HepG2 (cell line): ENCODE results near the gene SGSM1. TPM values are rescaled to one million over a fixed set of nuclear protein-coding genes. Genes with fewer than 3 reads are reported as not detected.

ENCODE experiments used
- ATAC-seq: fragments of 200-7000 bp; cut with Tn5 transposase; 3 replicates; pipeline ENCODE4 v1.9.1; 2020; ENCODE audit warnings: mild to moderate bottlenecking, moderate library complexity
- BruUV-seq: library from RNA; stranded (reverse); fragments of 400-500 nt; replicated peaks from 2 replicates; lab custom pipeline; 2021; lab: Mats Ljungman, UMichigan
- CTCF ChIA-PET: fragments of 300-600 bp; formaldehyde crosslinking; extraction: SDS; loops from one replicate; lab custom pipeline; 2021; ENCODE audit warnings: low total read pairs, inconsistent platforms, low intra/inter-chr PET ratio; lab: Yijun Ruan, JAX
- POLR2A ChIA-PET: fragments of 350-600 bp; sonication (Branson Sonifier 250); formaldehyde crosslinking; loops from one replicate; lab custom pipeline; 2020; ENCODE audit warnings: antibody characterized with exemption, inconsistent platforms; lab: Yijun Ruan, JAX
- DNase-seq: peaks from one replicate; pipeline ENCODE4 v3.0.0-alpha.2; 2015; ENCODE audit warnings: low spot score
- FAIRE-seq: peaks from 3 replicates; lab custom pipeline; 2011; peaks lifted over from hg19 to GRCh38; lab: Jason Lieb, UNC
- H2AFZ ChIP-seq: one replicate; pipeline ENCODE4 v1.6.1; 2011; ENCODE audit warnings: low read length, inconsistent platforms
- H3K27ac ChIP-seq: fragments of 300-600 bp; 3 replicates; pipeline ENCODE4 v1.8.0; 2011; ENCODE audit warnings: mixed run types, mild to moderate bottlenecking, mixed read lengths, low read length, inconsistent platforms; ENCODE audit not compliant: insufficient read depth; ENCODE audit errors: extremely low read length
- H3K27me3 ChIP-seq, 2 experiments: fragments of 200-600 bp in 1 of 2; 2 replicates in 1 of 2; 3 replicates in 1 of 2; pipeline versions ENCODE4 v1.6.0 to v1.8.0; 2011; ENCODE audit warnings: low read length in 2 of 2, mild to moderate bottlenecking in 2 of 2, moderate library complexity in 2 of 2, inconsistent platforms in 1 of 2; ENCODE audit not compliant: insufficient read depth in 2 of 2, control insufficient read depth in 1 of 2
- H3K36me3 ChIP-seq, 2 experiments: fragments of 200-600 bp in 1 of 2; replicated peaks in 1 of 2; 2 replicates in 1 of 2; 3 replicates in 1 of 2; pipeline versions ENCODE4 v1.5.1 to v1.8.0; 2011; ENCODE audit warnings: low read length in 2 of 2, inconsistent platforms in 1 of 2; ENCODE audit not compliant: insufficient read depth in 2 of 2, control insufficient read depth in 1 of 2
- H3K4me1 ChIP-seq: 2 replicates; pipeline ENCODE4 v1.5.1; 2012; ENCODE audit warnings: low read length, inconsistent platforms; ENCODE audit not compliant: insufficient read depth
- H3K4me2 ChIP-seq: 2 replicates; pipeline ENCODE4 v1.6.0; 2011; ENCODE audit warnings: low read depth, low read length, inconsistent platforms
- H3K4me3 ChIP-seq, 3 experiments: fragments of 200-600 bp in 1 of 3; sonication (generic), shearing (Covaris generic) in 1 of 3; replicated peaks in 1 of 3; 2 replicates each; pipeline ENCODE4 v1.5.1; 2011 to 2016; ENCODE audit warnings: low read length in 3 of 3, inconsistent platforms in 2 of 3, low read depth in 2 of 3, mild to moderate bottlenecking in 2 of 3, control low read depth in 1 of 3, mixed read lengths in 1 of 3; ENCODE audit not compliant: insufficient read depth in 1 of 3
- H3K79me2 ChIP-seq: one replicate; pipeline ENCODE4 v1.6.1; 2011; ENCODE audit warnings: low read length, inconsistent platforms; ENCODE audit not compliant: insufficient read depth
- H3K9ac ChIP-seq: 2 replicates; pipeline ENCODE4 v1.6.0; 2011; ENCODE audit warnings: mild to moderate bottlenecking, low read depth, low read length, inconsistent platforms; ENCODE audit not compliant: insufficient read depth
- H3K9me3 ChIP-seq: 2 replicates; pipeline ENCODE4 v1.5.1; 2012; ENCODE audit warnings: mild to moderate bottlenecking, low read length
- H4K20me1 ChIP-seq: 2 replicates; pipeline ENCODE4 v1.6.0; 2011; ENCODE audit warnings: inconsistent platforms, mild to moderate bottlenecking, low read length, moderate library complexity; ENCODE audit not compliant: insufficient read depth
- CHCHD3 ChIP-seq: sonication (generic); formaldehyde crosslinking; IDR thresholded peaks from 2 replicates; pipeline ENCODE4 v1.8.0; 2022; ENCODE audit warnings: mild to moderate bottlenecking, missing genetic modification reagents, moderate library complexity
- IKZF4 ChIP-seq: sonication (generic); formaldehyde crosslinking; IDR thresholded peaks from 2 replicates; pipeline ENCODE4 v1.5.1; 2020; ENCODE audit warnings: borderline replicate concordance, mild to moderate bottlenecking, low read depth, missing genetic modification reagents; ENCODE audit errors: not compliant biosample characterization
- NR2F6 ChIP-seq, 2 experiments: IDR thresholded peaks; 2 replicates each; pipeline ENCODE4 v1.6.1; 2016; ENCODE audit warnings: antibody characterized with exemption in 1 of 2, mild to moderate bottlenecking in 1 of 2
- TAF15 ChIP-seq: fragments of 200-400 bp; formaldehyde crosslinking; IDR thresholded peaks from one replicate; pipeline ENCODE4 v1.6.1; 2018; ENCODE audit warnings: mild to moderate bottlenecking, low read depth, low read length; ENCODE audit not compliant: poor library complexity, severe bottlenecking
- TBX2 ChIP-seq: sonication (generic); formaldehyde crosslinking; IDR thresholded peaks from 2 replicates; pipeline ENCODE4 v1.5.0; 2020; ENCODE audit warnings: missing genetic modification reagents, mild to moderate bottlenecking, borderline replicate concordance
- U2AF2 ChIP-seq: fragments of 200-400 bp; formaldehyde crosslinking; IDR thresholded peaks from 2 replicates; pipeline ENCODE4 v1.6.1; 2017; ENCODE audit warnings: low read depth, mild to moderate bottlenecking, low read length
- ZNF234 ChIP-seq: sonication (generic); formaldehyde crosslinking; conservative IDR thresholded peaks from 2 replicates; pipeline ENCODE4 v1.5.1; 2020; ENCODE audit warnings: mild to moderate bottlenecking, missing genetic modification reagents
- ZNF280B ChIP-seq: sonication (generic); formaldehyde crosslinking; IDR thresholded peaks from 2 replicates; pipeline ENCODE4 v1.5.0; 2020; ENCODE audit warnings: missing genetic modification reagents, mild to moderate bottlenecking, borderline replicate concordance
- ZNF703 ChIP-seq: sonication (generic); formaldehyde crosslinking; IDR thresholded peaks from 2 replicates; pipeline ENCODE4 v1.5.1; 2020; ENCODE audit warnings: missing genetic modification reagents, mild to moderate bottlenecking, moderate library complexity, borderline replicate concordance
- WGBS: methylation state at CpG from one replicate; pipeline ENCODE4 v1.1.6; 2017; ENCODE audit warnings: low lambda C conversion rate; 5-methylcytosine and 5-hydroxymethylcytosine counted together
- in situ Hi-C: cut with HindIII; loops from 2 replicates; pipeline ENCODE4 v1.10.0; 2017; ENCODE audit warnings: low pct_unique_long_range_greater_than_20kb; ENCODE audit not compliant: extremely low pct_ligation_motif_present
- intact Hi-C: fragments of 100-400 bp; cut with micrococcal nuclease; formaldehyde crosslinking; loops from one replicate; pipeline ENCODE4 v1.10.0; 2022; ENCODE audit not compliant: unreplicated experiment
- polyA plus RNA-seq, 8 experiments: library from polyadenylated mRNA; depleted of rRNA in 3 of 8; stranded (reverse) in 7 of 8; unstranded in 1 of 8; fragments of >200 nt; fragmentation: Illumina TruSeq in 4 of 8; extraction: Trizol in 4 of 8; gene quantifications; 2 replicates each; pipeline versions ENCODE4 v1.2.1 to v1.2.3, GENCODE V29; 2011 to 2016; ENCODE audit warnings: low read depth in 4 of 8, missing spikeins in 1 of 8, mixed read lengths in 1 of 8; ENCODE audit not compliant: insufficient read depth in 1 of 8
- total RNA-seq, 5 experiments: library from RNA; depleted of rRNA; stranded (reverse); fragments of >200 nt; fragmentation: Illumina TruSeq; extraction: Trizol; gene quantifications; 2 replicates each; pipeline ENCODE4 v1.2.3, GENCODE V29; 2016; ENCODE audit warnings: low read depth in 1 of 5
- TF ChIP-seq, protein P1 (sequence below): sonication (generic); formaldehyde crosslinking; IDR thresholded peaks from 2 replicates; pipeline ENCODE4 v1.4.0; 2020; ENCODE audit warnings: low read depth, missing genetic modification reagents
- TF ChIP-seq, protein P2 (sequence below): sonication (generic); formaldehyde crosslinking; IDR thresholded peaks from 2 replicates; pipeline ENCODE4 v1.5.0; 2020; ENCODE audit warnings: missing genetic modification reagents
- TF ChIP-seq, protein P3 (sequence below): sonication (generic); formaldehyde crosslinking; IDR thresholded peaks from 2 replicates; pipeline ENCODE4 v1.4.0; 2020; ENCODE audit warnings: missing genetic modification reagents

SGSM1 gene
- total and polyA plus RNA-seq, 2 of the 13 experiments (the other 11 are each of a cell fraction or from before 2014, with no cell fraction given): 0.07 TPM; not detected in 1

GRCh38 chr22:24954114-24954463 lies 148.1 kb downstream of the SGSM1 start (continued):
- TF ChIP-seq, protein P1, sequence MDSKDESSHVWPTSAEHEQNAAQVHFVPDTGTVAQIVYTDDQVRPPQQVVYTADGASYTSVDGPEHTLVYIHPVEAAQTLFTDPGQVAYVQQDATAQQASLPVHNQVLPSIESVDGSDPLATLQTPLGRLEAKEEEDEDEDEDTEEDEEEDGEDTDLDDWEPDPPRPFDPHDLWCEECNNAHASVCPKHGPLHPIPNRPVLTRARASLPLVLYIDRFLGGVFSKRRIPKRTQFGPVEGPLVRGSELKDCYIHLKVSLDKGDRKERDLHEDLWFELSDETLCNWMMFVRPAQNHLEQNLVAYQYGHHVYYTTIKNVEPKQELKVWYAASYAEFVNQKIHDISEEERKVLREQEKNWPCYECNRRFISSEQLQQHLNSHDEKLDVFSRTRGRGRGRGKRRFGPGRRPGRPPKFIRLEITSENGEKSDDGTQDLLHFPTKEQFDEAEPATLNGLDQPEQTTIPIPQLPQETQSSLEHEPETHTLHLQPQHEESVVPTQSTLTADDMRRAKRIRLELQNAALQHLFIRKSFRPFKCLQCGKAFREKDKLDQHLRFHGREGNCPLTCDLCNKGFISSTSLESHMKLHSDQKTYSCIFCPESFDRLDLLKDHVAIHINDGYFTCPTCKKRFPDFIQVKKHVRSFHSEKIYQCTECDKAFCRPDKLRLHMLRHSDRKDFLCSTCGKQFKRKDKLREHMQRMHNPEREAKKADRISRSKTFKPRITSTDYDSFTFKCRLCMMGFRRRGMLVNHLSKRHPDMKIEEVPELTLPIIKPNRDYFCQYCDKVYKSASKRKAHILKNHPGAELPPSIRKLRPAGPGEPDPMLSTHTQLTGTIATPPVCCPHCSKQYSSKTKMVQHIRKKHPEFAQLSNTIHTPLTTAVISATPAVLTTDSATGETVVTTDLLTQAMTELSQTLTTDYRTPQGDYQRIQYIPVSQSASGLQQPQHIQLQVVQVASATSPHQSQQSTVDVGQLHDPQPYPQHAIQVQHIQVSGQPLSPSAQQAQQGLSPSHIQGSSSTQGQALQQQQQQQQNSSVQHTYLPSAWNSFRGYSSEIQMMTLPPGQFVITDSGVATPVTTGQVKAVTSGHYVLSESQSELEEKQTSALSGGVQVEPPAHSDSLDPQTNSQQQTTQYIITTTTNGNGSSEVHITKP (CRISPR knock-in tag): peak; percentile 24; the same call in 1 of the 2 replicates

GRCh38 chr22:24954856-24955255 lies 148.8 kb downstream of the SGSM1 start:
- POLR2A ChIA-PET: interaction anchor here (1.3 kb wide), 1 partner anchor 11 kb away, joined by 9 read pairs; no protein-coding TSS in a partner anchor
- ATAC-seq (no peak), FAIRE-seq (no peak), DNase-seq (no peak)
- Histone ChIP-seq H3K4me1 (peaks cover 41% of the 10 kb centered on the region), H3K9ac (no peak overlapping the region), H3K9me3 (no peaks in the 10 kb centered on the region), H3K4me2 (peak overlapping the region; percentile 84), H3K27ac (no peak overlapping the region), H3K36me3 (no peaks in the 10 kb centered on the region), H3K79me2 (peaks cover 38% of the 10 kb centered on the region), H2AFZ (no peak overlapping the region), H3K4me3 (no peak overlapping the region), H3K27me3 (no peaks in the 10 kb centered on the region), H4K20me1 (no peaks in the 10 kb centered on the region)
- in situ Hi-C loops (loop anchor here (5.0 kb wide), 1 partner anchor 72 kb away; no protein-coding TSS in a partner anchor), intact Hi-C loops (loop anchor here (5.0 kb wide), 1 partner anchor 72 kb away; no protein-coding TSS in a partner anchor)
- 84% methylated on average over 8 of the region's 8 CpGs for WGBS
- BruUV-seq: no TSS peak
- CTCF ChIA-PET: no interaction called here
- no peak for TF ChIP-seq ZNF280B (CRISPR knock-in tag)
- no peak for TF ChIP-seq TBX2 (CRISPR knock-in tag)
- no peak for TF ChIP-seq TAF15
- TF ChIP-seq NR2F6 (IDR thresholded peaks at IDR 0.05): no peak
- TF ChIP-seq NR2F6 (CRISPR knock-in tag; IDR thresholded peaks at IDR 0.05): no peak
- no peak for TF ChIP-seq CHCHD3
- TF ChIP-seq IKZF4 (CRISPR knock-in tag): no peak
- TF ChIP-seq, protein P2, sequence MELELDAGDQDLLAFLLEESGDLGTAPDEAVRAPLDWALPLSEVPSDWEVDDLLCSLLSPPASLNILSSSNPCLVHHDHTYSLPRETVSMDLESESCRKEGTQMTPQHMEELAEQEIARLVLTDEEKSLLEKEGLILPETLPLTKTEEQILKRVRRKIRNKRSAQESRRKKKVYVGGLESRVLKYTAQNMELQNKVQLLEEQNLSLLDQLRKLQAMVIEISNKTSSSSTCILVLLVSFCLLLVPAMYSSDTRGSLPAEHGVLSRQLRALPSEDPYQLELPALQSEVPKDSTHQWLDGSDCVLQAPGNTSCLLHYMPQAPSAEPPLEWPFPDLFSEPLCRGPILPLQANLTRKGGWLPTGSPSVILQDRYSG (CRISPR knock-in tag): no peak
- no peak for TF ChIP-seq U2AF2
- TF ChIP-seq, protein P3, sequence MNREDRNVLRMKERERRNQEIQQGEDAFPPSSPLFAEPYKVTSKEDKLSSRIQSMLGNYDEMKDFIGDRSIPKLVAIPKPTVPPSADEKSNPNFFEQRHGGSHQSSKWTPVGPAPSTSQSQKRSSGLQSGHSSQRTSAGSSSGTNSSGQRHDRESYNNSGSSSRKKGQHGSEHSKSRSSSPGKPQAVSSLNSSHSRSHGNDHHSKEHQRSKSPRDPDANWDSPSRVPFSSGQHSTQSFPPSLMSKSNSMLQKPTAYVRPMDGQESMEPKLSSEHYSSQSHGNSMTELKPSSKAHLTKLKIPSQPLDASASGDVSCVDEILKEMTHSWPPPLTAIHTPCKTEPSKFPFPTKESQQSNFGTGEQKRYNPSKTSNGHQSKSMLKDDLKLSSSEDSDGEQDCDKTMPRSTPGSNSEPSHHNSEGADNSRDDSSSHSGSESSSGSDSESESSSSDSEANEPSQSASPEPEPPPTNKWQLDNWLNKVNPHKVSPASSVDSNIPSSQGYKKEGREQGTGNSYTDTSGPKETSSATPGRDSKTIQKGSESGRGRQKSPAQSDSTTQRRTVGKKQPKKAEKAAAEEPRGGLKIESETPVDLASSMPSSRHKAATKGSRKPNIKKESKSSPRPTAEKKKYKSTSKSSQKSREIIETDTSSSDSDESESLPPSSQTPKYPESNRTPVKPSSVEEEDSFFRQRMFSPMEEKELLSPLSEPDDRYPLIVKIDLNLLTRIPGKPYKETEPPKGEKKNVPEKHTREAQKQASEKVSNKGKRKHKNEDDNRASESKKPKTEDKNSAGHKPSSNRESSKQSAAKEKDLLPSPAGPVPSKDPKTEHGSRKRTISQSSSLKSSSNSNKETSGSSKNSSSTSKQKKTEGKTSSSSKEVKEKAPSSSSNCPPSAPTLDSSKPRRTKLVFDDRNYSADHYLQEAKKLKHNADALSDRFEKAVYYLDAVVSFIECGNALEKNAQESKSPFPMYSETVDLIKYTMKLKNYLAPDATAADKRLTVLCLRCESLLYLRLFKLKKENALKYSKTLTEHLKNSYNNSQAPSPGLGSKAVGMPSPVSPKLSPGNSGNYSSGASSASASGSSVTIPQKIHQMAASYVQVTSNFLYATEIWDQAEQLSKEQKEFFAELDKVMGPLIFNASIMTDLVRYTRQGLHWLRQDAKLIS: no peak
- no peak for TF ChIP-seq ZNF234 (CRISPR knock-in tag)
- no peak for TF ChIP-seq ZNF703 (CRISPR knock-in tag)
